Measurements from ENCODE around the gene MAP1LC3A.

- TF ChIP-seq CTCF (IDR thresholded peaks at IDR 0.05): no peak
- no peak for TF ChIP-seq EZH2 (IDR thresholded peaks at IDR 0.05; ENCODE audit: borderline replicate concordance, insufficient read depth, low read depth, low read length, poor library complexity, severe bottlenecking)
Measured at GRCh38 chr20:34604980-34605788, 46.7 kb downstream of the MAP1LC3A start.

Measured in B cell (primary cell).